Measurements from ENCODE around the gene UGT1A10.

DNA sequence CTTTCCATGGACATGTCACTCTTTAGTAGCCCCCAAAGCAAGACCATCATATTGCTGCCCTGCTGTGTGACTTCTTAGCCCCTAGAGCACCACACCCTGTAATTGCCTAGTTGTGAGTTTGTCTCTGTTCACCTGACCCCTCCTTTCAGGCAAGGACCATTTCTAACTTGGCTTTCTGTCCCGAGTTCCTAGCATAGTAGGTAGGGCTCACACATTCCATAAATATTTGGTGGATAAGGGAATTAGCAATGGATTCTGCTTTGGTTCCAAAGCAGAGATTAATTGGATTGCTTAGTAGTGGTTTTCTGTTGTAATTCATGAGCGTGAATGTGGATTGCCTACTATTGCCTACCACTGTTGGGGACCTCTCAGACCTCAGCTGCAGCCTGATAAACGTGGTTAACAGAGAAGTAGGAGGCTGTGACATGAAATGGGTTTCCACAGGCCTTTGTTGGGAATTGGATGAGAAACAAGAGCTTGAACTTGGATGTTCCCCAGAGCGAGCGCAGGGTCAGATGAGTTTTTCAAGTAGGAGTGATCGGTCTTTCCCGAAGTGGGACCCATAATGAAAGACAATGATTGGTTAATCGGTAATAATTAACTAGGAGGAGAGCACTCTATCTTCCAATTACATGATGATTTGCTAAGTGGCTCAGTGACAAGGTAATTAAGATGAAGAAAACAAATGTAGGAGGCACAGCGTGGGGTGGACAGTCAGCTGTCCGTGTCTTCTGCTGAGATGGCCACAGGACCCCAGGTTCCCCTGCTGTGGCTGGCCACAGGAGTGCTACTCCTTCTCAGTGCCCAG, 110.4 kb downstream of the UGT1A10 start:
- TF ChIP-seq, protein P1, sequence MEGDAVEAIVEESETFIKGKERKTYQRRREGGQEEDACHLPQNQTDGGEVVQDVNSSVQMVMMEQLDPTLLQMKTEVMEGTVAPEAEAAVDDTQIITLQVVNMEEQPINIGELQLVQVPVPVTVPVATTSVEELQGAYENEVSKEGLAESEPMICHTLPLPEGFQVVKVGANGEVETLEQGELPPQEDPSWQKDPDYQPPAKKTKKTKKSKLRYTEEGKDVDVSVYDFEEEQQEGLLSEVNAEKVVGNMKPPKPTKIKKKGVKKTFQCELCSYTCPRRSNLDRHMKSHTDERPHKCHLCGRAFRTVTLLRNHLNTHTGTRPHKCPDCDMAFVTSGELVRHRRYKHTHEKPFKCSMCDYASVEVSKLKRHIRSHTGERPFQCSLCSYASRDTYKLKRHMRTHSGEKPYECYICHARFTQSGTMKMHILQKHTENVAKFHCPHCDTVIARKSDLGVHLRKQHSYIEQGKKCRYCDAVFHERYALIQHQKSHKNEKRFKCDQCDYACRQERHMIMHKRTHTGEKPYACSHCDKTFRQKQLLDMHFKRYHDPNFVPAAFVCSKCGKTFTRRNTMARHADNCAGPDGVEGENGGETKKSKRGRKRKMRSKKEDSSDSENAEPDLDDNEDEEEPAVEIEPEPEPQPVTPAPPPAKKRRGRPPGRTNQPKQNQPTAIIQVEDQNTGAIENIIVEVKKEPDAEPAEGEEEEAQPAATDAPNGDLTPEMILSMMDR (IDR thresholded peaks at IDR 0.05), result no peak
- no peak for TF ChIP-seq POLR2A (IDR thresholded peaks at IDR 0.05)

Data from tibial nerve (tissue), 3 donors.